ENCODE results near the gene METRNL. TPM values are rescaled to one million over a fixed set of nuclear protein-coding genes. Genes with fewer than 3 reads are reported as not detected.
"Not testable (repeated sequence)": the region's sequence is repeated elsewhere in the genome, so short reads cannot be mapped to it uniquely, and the experiment has no call there.

Gene METRNL
- polyA plus RNA-seq, 3 donors, result 13.1 to 133 (median 29.8) TPM

DNA sequence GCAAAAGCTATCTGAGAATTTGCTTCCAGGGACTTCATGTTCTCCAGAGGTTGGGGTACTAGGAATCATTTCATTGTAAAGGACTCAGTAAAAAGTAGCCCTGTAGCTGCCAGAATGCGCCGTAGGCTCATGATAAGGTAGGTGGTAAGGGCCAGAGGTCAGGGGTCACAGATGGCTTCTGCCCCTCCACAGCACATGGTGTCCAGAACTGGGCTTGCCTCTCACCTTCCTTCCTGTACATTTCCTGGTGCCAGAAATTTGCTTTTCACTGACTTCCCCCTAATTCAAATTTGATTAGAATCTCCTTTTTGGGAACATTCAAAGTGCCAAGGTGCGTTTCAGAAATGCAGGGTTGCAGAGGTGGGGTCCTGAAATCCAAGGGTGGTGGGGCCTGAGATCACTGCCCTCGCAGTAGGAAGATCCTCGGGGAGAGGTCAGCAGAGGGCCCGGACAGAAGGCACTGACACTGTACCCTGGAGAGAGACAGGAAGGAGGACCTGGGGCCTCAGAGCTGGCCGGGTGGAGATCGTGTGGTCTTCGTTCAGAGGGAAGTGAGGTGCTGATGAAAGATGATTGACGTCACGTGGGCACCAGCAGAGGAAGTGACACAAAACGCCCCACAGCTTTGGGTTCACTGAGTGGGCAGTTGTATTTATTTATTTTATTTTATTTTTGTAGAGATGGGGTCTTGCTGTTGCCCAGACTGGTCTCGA, 25.5 kb upstream of the METRNL start:
- H3K9ac ChIP-seq (ENCODE audit: insufficient read depth, low read length, poor library complexity, severe bottlenecking), result peak overlapping the region; percentile 47
- peak overlapping the region; percentile 56 for H3K4me2 ChIP-seq (replicated peaks; ENCODE audit: extremely low read depth, low read length, poor library complexity, severe bottlenecking)
- H4K20me1 ChIP-seq (ENCODE audit: insufficient read depth, low read length), result no peaks in the 10 kb centered on the region
- H3K4me3 ChIP-seq (replicated peaks in 1 of 3; ENCODE audit: low read depth in 2 of 3, low read length in 3 of 3), result peak overlapping the region in 1 of 3 experiments; percentile 56
- H3K4me3 Mint-ChIP-seq, result peak overlapping the region; percentile 70 to 76
- peaks cover 1 to 4% (median 2%) of the 10 kb centered on the region in 3 donors for H3K27me3 Mint-ChIP-seq (ENCODE audit: low read depth in 3 of 3)
- no peaks in the 10 kb centered on the region for H3K9me3 ChIP-seq (replicated peaks in 1 of 2; ENCODE audit: control insufficient read depth in 1 of 2, insufficient read depth in 1 of 2, low read length in 2 of 2)
- H2AFZ ChIP-seq (ENCODE audit: insufficient read depth, low read depth, low read length, poor library complexity, severe bottlenecking), result no peak overlapping the region
- no peaks in the 10 kb centered on the region for H3K36me3 Mint-ChIP-seq
- peaks cover 49 to 57% of the 10 kb centered on the region in 2 donors for H3K4me1 ChIP-seq (ENCODE audit: control insufficient read depth in 1 of 2, insufficient read depth in 2 of 2, low read length in 2 of 2)
- DNase-seq, result peak; percentile 94 to 96 (median 94)
- no peaks in the 10 kb centered on the region for H3K27me3 ChIP-seq (ENCODE audit: control insufficient read depth in 2 of 2, insufficient read depth in 2 of 2, low read length in 2 of 2)
- 4% methylated on average over 10 of the region's 13 CpGs for WGBS (ENCODE audit: insufficient coverage)
- intact Hi-C loops (cut with micrococcal nuclease), result loop anchor here (2.0 to 5.0 kb wide), 3 partner anchors 25 to 92 kb away; partner anchors contain the start of gene METRNL (in 1 of the 2)
- no peaks in the 10 kb centered on the region for H3K36me3 ChIP-seq (replicated peaks in 1 of 2; ENCODE audit: control insufficient read depth in 1 of 2, insufficient read depth in 2 of 2, low read length in 2 of 2)
- TF ChIP-seq, protein P1, sequence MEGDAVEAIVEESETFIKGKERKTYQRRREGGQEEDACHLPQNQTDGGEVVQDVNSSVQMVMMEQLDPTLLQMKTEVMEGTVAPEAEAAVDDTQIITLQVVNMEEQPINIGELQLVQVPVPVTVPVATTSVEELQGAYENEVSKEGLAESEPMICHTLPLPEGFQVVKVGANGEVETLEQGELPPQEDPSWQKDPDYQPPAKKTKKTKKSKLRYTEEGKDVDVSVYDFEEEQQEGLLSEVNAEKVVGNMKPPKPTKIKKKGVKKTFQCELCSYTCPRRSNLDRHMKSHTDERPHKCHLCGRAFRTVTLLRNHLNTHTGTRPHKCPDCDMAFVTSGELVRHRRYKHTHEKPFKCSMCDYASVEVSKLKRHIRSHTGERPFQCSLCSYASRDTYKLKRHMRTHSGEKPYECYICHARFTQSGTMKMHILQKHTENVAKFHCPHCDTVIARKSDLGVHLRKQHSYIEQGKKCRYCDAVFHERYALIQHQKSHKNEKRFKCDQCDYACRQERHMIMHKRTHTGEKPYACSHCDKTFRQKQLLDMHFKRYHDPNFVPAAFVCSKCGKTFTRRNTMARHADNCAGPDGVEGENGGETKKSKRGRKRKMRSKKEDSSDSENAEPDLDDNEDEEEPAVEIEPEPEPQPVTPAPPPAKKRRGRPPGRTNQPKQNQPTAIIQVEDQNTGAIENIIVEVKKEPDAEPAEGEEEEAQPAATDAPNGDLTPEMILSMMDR (IDR thresholded peaks at IDR 0.05), result peak; percentile 32
- peaks cover 4% of the 10 kb centered on the region for H3K79me2 ChIP-seq (ENCODE audit: insufficient read depth, low read length)
- peak overlapping the region; percentile 98 to 100 (median 100) for H3K27ac Mint-ChIP-seq
- H3K9me3 Mint-ChIP-seq, result peaks cover 0 to 1% (median 0%) of the 10 kb centered on the region in 7 donors
- H3K27ac ChIP-seq (ENCODE audit: low read depth in 1 of 2, low read length in 2 of 2), result peak overlapping the region; percentile 91 to 94
- H3K4me1 Mint-ChIP-seq, result peaks cover 48% of the 10 kb centered on the region

DNA sequence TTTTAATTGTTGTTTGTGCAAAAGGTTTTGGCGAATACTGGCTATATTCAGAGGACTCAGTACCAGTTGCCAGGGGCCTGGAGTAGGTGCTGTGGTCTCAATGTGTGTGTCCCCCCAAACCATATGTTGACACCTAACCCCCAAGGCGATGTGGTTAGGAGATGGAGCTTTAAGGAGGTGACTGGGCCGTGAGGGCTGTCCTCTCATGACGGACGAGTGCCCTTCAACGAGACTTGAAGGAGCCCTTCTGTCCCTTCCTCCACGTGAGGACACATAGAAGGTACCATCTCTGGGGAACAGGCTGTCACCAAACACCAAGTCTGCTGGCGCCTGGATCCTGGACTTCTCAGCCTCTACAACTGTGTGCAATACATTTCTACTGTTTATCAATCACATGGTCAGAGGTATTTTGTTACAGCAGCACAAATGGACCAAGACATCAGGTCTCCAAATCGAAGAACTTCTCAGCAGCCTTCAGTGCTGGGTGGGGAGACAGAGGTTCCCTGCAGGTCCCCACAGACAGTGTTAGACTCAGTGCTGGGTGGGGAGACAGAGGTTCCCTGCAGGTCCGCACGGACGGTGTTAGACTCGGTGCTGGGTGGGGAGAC, 24.8 kb upstream of the METRNL start:
- H3K9me3 Mint-ChIP-seq, result peaks cover 0 to 1% (median 0%) of the 10 kb centered on the region in 7 donors
- H3K9me3 ChIP-seq (replicated peaks in 1 of 2; ENCODE audit: control insufficient read depth in 1 of 2, insufficient read depth in 1 of 2, low read length in 2 of 2), result no peaks in the 10 kb centered on the region
- no peak overlapping the region for H2AFZ ChIP-seq (ENCODE audit: insufficient read depth, low read depth, low read length, poor library complexity, severe bottlenecking)
- no peaks in the 10 kb centered on the region for H3K36me3 Mint-ChIP-seq
- H3K4me1 Mint-ChIP-seq, result peaks cover 41% of the 10 kb centered on the region
- H3K4me2 ChIP-seq (replicated peaks; ENCODE audit: extremely low read depth, low read length, poor library complexity, severe bottlenecking), result peak overlapping the region; percentile 40
- H3K27ac Mint-ChIP-seq, result peak overlapping the region; percentile 98 to 100 (median 100)
- no peaks in the 10 kb centered on the region for H4K20me1 ChIP-seq (ENCODE audit: insufficient read depth, low read length)
- H3K27me3 ChIP-seq (ENCODE audit: control insufficient read depth in 2 of 2, insufficient read depth in 2 of 2, low read length in 2 of 2), result no peaks in the 10 kb centered on the region
- peaks cover 1 to 8% (median 2%) of the 10 kb centered on the region in 3 donors for H3K27me3 Mint-ChIP-seq (ENCODE audit: low read depth in 3 of 3)
- peak overlapping the region; percentile 91 to 94 for H3K27ac ChIP-seq (ENCODE audit: low read depth in 1 of 2, low read length in 2 of 2)
- peaks cover 4% of the 10 kb centered on the region for H3K79me2 ChIP-seq (ENCODE audit: insufficient read depth, low read length)
- H3K4me3 Mint-ChIP-seq, result no peak overlapping the region
- peak overlapping the region; percentile 32 for H3K9ac ChIP-seq (ENCODE audit: insufficient read depth, low read length, poor library complexity, severe bottlenecking)
- DNase-seq, result no peak
- H3K4me1 ChIP-seq (ENCODE audit: control insufficient read depth in 1 of 2, insufficient read depth in 2 of 2, low read length in 2 of 2), result peaks cover 43 to 51% of the 10 kb centered on the region in 2 donors
- WGBS (ENCODE audit: insufficient coverage), result 94% methylated on average over 5 of the region's 13 CpGs
- intact Hi-C loops (cut with micrococcal nuclease), result loop anchor here in 1 of 2 donors (2.0 to 5.0 kb wide), 2 partner anchors 24 to 92 kb away; partner anchors contain the start of gene METRNL
- no peaks in the 10 kb centered on the region for H3K36me3 ChIP-seq (replicated peaks in 1 of 2; ENCODE audit: control insufficient read depth in 1 of 2, insufficient read depth in 2 of 2, low read length in 2 of 2)
- TF ChIP-seq, protein P1 (IDR thresholded peaks at IDR 0.05), result no peak
- peak overlapping the region in 1 of 3 experiments; percentile 32 for H3K4me3 ChIP-seq (replicated peaks in 1 of 3; ENCODE audit: low read depth in 2 of 3, low read length in 3 of 3)

DNA sequence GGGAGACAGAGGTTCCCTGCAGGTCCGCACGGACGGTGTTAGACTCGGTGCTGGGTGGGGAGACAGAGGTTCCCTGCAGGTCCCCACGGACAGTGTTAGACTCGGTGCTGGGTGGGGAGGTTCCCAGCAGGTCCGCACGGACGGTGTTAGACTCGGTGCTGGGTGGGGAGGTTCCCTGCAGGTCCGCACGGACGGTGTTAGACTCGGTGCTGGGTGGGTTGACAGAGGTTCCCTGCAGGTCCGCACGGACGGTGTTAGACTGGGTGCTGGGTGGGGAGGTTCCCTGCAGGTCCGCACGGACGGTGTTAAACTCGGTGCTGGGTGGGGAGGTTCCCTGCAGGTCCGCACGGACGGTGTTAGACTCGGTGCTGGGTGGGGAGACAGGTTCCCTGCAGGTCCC, 24.2 kb upstream of the METRNL start:
- H3K36me3 ChIP-seq (replicated peaks in 1 of 2; ENCODE audit: control insufficient read depth in 1 of 2, insufficient read depth in 2 of 2, low read length in 2 of 2); H3K9me3 Mint-ChIP-seq; H3K4me2 ChIP-seq (replicated peaks; ENCODE audit: extremely low read depth, low read length, poor library complexity, severe bottlenecking); H3K36me3 Mint-ChIP-seq; H3K27me3 Mint-ChIP-seq (ENCODE audit: low read depth in 3 of 3); H2AFZ ChIP-seq (ENCODE audit: insufficient read depth, low read depth, low read length, poor library complexity, severe bottlenecking); H3K9ac ChIP-seq (ENCODE audit: insufficient read depth, low read length, poor library complexity, severe bottlenecking); H3K4me3 Mint-ChIP-seq; DNase-seq; H3K27me3 ChIP-seq (ENCODE audit: control insufficient read depth in 2 of 2, insufficient read depth in 2 of 2, low read length in 2 of 2); H3K9me3 ChIP-seq (replicated peaks in 1 of 2; ENCODE audit: control insufficient read depth in 1 of 2, insufficient read depth in 1 of 2, low read length in 2 of 2); H3K4me3 ChIP-seq (replicated peaks in 1 of 3; ENCODE audit: low read depth in 2 of 3, low read length in 3 of 3); H3K79me2 ChIP-seq (ENCODE audit: insufficient read depth, low read length); H3K27ac ChIP-seq (ENCODE audit: low read depth in 1 of 2, low read length in 2 of 2); H4K20me1 ChIP-seq (ENCODE audit: insufficient read depth, low read length): not testable (repeated sequence)
- intact Hi-C loops (cut with micrococcal nuclease), result loop anchor here in 1 of 2 donors (2.0 kb wide), 1 partner anchor 24 kb away; the partner anchor contains the start of gene METRNL
- H3K27ac Mint-ChIP-seq, result peak overlapping the region in 3 of 7 donors; percentile 19 to 84 (median 60)
- peaks cover 38 to 46% of the 10 kb centered on the region in 2 donors for H3K4me1 ChIP-seq (ENCODE audit: control insufficient read depth in 1 of 2, insufficient read depth in 2 of 2, low read length in 2 of 2)
- 97% methylated on average over 18 of the region's 25 CpGs for WGBS (ENCODE audit: insufficient coverage)
- H3K4me1 Mint-ChIP-seq, result peaks cover 36% of the 10 kb centered on the region

Measured in CD14-positive monocyte (primary cell).